ENCODE results near the gene ALOX15. TPM values are rescaled to one million over a fixed set of nuclear protein-coding genes. Genes with fewer than 3 reads are reported as not detected.

Gene ALOX15
- total RNA-seq, 2 experiments from 2014 or later = 0.36 TPM; not detected in 1

DNA sequence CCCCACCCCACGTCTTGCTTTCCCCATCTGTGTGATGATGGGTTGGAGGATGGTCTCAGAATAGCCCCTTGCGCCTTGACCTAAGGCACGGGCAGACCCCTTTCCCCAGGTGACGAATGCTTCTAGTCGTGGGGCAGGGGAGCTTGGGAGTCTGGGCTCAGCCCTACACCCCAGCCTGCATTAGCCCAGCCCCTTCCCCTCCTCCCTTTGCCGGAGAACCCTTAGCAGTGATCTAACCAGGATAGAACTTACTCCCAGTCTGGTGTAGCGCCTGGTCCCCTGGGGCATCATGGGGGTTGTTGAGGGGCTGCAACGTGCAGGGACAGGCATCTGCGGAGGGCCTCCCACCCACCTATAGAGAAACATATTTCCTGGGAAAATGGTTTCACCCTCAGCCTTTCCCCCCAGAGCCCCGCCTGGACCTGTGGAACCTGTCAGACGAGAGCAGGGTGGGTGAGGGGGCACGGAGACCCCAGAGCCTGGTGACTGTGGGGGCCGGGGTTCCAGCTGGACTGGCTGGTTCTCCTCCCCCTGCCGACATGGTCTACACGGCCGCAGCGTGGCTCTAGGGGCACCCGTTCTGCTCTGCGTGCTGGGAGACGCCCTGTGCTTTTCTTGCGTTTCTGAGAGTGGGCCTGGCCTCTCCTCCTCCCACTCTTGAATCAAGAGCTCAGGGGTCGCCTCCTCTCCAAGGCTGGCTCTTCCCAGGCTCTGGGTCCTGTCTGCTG is 52.4 kb downstream of the ALOX15 start:
- no peak for ATAC-seq (ENCODE audit: poor library complexity)
- Mint-ChIP-seq H3K27ac (no peak overlapping the region), H3K27me3 (peaks cover 26% of the 10 kb centered on the region), H3K36me3 (ENCODE audit: low read depth) (no peaks in the 10 kb centered on the region), H3K4me1 (ENCODE audit: low read depth) (no peaks in the 10 kb centered on the region), H3K4me3 (no peak overlapping the region), H3K9me3 (no peaks in the 10 kb centered on the region)
- POLR2A ChIA-PET = no interaction called here
- no peak overlapping the region for H3K4me3 ChIP-seq (ENCODE audit: low read length)
- no peak overlapping the region for H3K27ac ChIP-seq (ENCODE audit: low read depth in 1 of 2, low read length in 2 of 2)
- CTCF ChIA-PET = no interaction called here
- H3K27me3 ChIP-seq (ENCODE audit: control insufficient read depth in 1 of 2, insufficient read depth in 2 of 2, low read length in 2 of 2) = peaks cover 11 to 14% of the 10 kb centered on the region in 2 experiments
- no peak for DNase-seq
- H3K36me3 ChIP-seq (ENCODE audit: insufficient read depth, low read length) = no peaks in the 10 kb centered on the region
- intact Hi-C loops (cut with DNase I, micrococcal nuclease) = no loop called here
- H3K9me3 ChIP-seq (ENCODE audit: control insufficient read depth in 1 of 2, insufficient read depth in 1 of 2, low read length in 2 of 2) = no peaks in the 10 kb centered on the region
- H3K4me1 ChIP-seq (ENCODE audit: insufficient read depth, low read length) = peaks cover 4% of the 10 kb centered on the region
- TF ChIP-seq, protein P1, sequence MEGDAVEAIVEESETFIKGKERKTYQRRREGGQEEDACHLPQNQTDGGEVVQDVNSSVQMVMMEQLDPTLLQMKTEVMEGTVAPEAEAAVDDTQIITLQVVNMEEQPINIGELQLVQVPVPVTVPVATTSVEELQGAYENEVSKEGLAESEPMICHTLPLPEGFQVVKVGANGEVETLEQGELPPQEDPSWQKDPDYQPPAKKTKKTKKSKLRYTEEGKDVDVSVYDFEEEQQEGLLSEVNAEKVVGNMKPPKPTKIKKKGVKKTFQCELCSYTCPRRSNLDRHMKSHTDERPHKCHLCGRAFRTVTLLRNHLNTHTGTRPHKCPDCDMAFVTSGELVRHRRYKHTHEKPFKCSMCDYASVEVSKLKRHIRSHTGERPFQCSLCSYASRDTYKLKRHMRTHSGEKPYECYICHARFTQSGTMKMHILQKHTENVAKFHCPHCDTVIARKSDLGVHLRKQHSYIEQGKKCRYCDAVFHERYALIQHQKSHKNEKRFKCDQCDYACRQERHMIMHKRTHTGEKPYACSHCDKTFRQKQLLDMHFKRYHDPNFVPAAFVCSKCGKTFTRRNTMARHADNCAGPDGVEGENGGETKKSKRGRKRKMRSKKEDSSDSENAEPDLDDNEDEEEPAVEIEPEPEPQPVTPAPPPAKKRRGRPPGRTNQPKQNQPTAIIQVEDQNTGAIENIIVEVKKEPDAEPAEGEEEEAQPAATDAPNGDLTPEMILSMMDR (IDR thresholded peaks at IDR 0.05) = no peak

DNA sequence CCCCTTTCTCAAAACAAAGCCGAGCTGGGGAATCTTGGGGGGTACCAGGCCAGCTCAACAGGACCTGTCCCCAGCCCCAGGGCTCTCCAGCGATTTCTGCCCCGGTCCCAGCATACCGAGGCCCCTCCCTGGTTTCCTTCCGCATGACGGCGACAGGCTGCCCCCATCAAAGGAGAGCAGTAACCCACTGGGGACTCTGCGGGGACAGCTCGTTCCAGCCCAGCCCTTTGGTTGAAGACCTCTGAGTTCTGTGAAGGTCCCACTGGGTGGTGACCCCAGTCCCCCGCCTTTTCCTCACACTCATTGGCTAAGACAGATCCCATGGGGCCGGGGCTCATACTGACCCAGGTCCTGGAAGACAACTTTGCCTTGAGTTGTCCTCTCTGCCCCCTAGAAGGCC is 53.1 kb downstream of the ALOX15 start:
- ChIA-PET POLR2A (no interaction called here), CTCF (no interaction called here)
- H3K4me3 ChIP-seq (ENCODE audit: low read length) = no peak overlapping the region
- H3K9me3 Mint-ChIP-seq = no peaks in the 10 kb centered on the region
- H3K4me3 Mint-ChIP-seq = no peak overlapping the region
- intact Hi-C loops (cut with DNase I, micrococcal nuclease) = no loop called here
- no peak overlapping the region for H3K27ac ChIP-seq (ENCODE audit: low read depth in 1 of 2, low read length in 2 of 2)
- ATAC-seq (ENCODE audit: poor library complexity) (no peak), DNase-seq (no peak)
- peaks cover 18 to 20% of the 10 kb centered on the region in 2 experiments for H3K27me3 ChIP-seq (ENCODE audit: control insufficient read depth in 1 of 2, insufficient read depth in 2 of 2, low read length in 2 of 2)
- H3K4me1 ChIP-seq (ENCODE audit: insufficient read depth, low read length) = peaks cover 10% of the 10 kb centered on the region
- H3K27ac Mint-ChIP-seq = no peak overlapping the region
- H3K36me3 Mint-ChIP-seq (ENCODE audit: low read depth) = no peaks in the 10 kb centered on the region
- peaks cover 4% of the 10 kb centered on the region for H3K4me1 Mint-ChIP-seq (ENCODE audit: low read depth)
- H3K27me3 Mint-ChIP-seq = peaks cover 33% of the 10 kb centered on the region
- H3K36me3 ChIP-seq (ENCODE audit: insufficient read depth, low read length) = no peaks in the 10 kb centered on the region
- TF ChIP-seq, protein P1 (IDR thresholded peaks at IDR 0.05) = no peak
- no peaks in the 10 kb centered on the region for H3K9me3 ChIP-seq (ENCODE audit: control insufficient read depth in 1 of 2, insufficient read depth in 1 of 2, low read length in 2 of 2)

DNA sequence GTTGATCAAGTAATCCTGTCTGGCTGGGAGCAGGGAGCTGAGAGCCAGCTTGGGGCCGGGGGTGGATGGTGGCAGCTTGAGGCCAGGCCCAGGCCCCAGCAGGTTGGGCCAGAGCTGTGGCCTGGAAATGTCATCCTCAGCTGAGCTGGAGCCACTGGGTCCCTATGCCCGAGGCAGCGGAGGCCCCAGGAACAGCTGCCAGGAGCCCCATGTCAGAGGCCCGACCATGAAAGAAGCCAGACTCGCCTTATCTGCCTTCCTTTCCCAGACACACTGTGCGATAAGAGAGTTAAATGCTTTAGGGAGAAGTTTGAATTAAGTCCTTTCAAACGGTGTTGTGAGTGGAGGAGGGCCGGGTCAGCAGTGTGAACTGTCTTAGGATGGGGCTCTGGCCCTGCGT is 53.7 kb downstream of the ALOX15 start:
- Mint-ChIP-seq H3K27me3 (peaks cover 39% of the 10 kb centered on the region), H3K9me3 (no peaks in the 10 kb centered on the region), H3K36me3 (ENCODE audit: low read depth) (no peaks in the 10 kb centered on the region), H3K27ac (no peak overlapping the region), H3K4me1 (ENCODE audit: low read depth) (peaks cover 4% of the 10 kb centered on the region), H3K4me3 (no peak overlapping the region)
- H3K4me1 ChIP-seq (ENCODE audit: insufficient read depth, low read length) = peaks cover 10% of the 10 kb centered on the region
- ChIA-PET POLR2A (no interaction called here), CTCF (no interaction called here)
- H3K27me3 ChIP-seq (ENCODE audit: control insufficient read depth in 1 of 2, insufficient read depth in 2 of 2, low read length in 2 of 2) = peaks cover 22 to 26% of the 10 kb centered on the region in 2 experiments
- H3K9me3 ChIP-seq (ENCODE audit: control insufficient read depth in 1 of 2, insufficient read depth in 1 of 2, low read length in 2 of 2) = no peaks in the 10 kb centered on the region
- DNase-seq (no peak), ATAC-seq (ENCODE audit: poor library complexity) (no peak)
- intact Hi-C loops (cut with DNase I, micrococcal nuclease) = no loop called here
- no peak overlapping the region for H3K27ac ChIP-seq (ENCODE audit: low read depth in 1 of 2, low read length in 2 of 2)
- H3K4me3 ChIP-seq (ENCODE audit: low read length) = no peak overlapping the region
- no peaks in the 10 kb centered on the region for H3K36me3 ChIP-seq (ENCODE audit: insufficient read depth, low read length)
- TF ChIP-seq, protein P1 (IDR thresholded peaks at IDR 0.05) = no peak

All from CD4-positive, alpha-beta T cell (primary cell).